Stimulated activated CD4-positive, alpha-beta T cell treated with anti-CD3 and anti-CD28 coated beads, Interleukin-4, amount 100 ng/mL, for 24 hours (primary cell): ENCODE results near the gene HDGFL2.

ENCODE experiments used
- DNase-seq: peaks from one replicate; pipeline ENCODE4 v3.0.0-alpha.2; 2020

Gene HDGFL2

DNA sequence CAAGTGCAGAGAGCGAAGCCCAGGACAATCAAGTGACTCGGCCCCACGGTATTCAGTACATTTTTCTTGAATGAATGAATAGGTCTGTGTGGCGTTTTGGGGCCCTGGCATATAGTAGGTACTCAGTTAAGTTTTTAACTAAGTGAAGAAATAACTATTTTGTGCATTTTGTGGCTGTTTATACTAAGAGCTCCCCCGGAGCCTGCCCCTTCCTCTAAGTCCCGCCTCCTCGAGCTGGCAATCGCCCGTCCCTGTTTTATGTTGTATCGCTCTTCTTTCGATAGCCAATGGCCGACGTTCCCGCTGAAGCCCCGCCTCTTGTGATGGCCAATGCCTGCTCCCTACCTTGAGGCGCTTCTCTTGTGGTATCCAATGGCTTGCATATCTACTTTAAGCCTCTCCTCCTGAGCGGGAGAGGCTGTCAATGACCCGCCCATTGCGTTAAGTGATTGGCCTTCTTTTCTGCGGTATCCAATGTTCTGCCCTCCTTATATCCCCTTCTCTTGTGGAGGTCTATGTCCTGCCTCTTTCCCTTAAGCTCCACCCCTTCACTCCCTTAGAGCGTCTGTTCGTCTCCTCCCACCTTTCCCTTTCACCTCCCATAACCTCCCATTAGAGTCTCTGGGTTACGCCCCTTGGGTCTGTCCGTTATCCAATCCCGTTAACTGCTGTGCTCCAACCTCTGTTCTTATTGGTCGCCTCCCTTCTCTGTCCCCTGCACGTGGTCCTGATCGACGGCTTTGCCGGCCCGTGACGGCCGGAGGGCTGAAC lies 509 bp upstream of the HDGFL2 start:
- DNase-seq: peak; percentile 98

DNA sequence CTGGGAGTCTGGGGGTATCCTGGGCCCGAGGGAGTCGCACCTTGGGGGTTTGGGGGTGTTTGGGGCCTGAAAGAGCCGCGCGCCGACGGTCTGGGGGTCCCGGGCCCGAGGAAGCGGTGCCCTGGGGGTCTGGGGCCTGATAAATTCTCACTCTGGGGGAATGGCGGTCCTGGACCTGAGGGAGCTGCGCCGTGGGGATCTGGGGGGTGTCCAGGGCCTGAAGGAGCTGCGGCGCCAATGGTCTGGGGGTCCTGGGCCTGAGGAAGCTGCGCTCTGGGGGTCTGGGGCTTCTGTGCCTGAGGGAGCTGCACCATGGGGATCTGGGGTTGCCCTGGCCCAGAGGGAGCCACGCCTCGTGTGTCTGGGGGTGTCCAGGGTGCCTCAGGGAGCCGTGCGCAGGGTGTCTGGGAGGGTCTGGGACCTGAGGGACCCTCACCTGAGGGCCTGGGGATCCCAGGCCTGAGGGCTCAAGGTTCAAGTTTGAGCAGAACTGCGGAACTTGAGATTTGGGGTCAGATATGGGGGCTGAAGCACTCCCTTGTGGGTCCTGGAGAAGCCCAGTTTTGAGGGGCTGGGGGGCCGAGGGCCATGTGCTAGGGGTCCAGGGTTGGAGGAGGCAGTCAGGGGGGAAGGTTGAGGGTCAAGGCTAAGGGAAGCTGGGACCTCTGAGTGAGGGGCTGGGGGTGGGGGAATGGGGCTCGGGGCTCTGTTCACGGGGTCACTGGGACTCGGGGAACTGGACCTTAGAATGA lies 1.1 kb downstream of the HDGFL2 start:
- no peak for DNase-seq

DNA sequence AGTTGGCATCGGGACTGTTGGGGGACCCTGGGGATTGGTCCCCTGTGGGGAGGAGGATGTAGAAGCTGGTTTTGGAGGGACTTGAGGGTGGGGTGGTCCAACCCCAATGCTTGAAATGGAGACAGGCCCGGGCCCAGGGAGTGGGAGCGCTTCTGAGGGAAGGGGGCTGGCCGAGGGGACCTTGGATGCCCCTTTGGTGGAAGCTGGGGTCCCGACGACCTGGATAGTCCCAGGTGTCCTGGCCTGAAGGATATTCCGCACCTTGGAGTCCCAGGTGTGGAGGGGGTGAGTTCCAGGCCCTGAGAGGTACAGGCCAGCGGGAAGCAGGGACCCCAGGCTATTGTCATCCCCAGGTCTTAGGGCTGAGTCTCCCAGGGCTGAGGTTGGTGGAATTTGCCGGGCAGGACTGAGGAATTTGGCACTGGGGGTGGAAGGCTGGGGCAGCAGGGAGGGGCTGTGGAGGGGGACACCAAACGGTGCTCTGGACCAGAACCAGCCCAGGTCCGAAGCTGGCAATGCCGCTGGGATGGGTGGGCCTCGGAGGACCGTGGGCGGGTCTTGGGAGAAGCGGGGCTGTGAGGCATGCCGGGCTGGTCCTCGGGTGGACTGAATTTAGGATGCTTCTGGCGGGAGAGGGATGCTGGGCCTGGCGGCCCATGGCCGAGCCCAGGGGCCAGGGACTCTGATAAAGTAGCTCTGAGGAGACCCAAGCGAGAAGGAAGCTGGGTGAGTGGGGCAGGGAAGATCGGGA lies 1.8 kb downstream of the HDGFL2 start:
- no peak for DNase-seq

DNA sequence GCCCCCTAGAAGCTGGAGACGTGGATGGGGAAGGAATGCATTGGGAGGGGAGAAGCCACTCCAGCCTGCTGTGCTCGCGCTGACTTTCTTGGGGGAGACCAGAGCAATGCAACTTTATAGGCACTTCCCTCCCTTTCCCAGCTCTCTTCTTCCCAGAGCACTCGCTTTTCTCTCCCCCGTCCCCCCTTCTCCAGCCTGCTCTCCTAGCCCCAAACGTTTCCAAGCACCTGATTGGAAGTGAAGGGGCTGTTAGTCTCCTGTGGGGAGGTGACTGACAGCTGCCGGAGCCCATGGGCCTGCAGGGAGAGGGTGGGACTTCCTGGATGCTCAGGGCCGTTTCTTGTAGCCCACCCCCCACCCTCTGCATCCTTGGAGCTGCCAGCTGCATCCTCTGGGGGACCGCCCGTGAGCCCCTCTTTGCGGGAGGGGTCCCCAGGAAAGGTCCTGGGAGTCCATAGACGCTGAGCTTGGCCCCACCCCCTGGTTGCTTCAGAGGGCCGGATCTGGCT lies 2.5 kb downstream of the HDGFL2 start:
- no peak for DNase-seq

DNA sequence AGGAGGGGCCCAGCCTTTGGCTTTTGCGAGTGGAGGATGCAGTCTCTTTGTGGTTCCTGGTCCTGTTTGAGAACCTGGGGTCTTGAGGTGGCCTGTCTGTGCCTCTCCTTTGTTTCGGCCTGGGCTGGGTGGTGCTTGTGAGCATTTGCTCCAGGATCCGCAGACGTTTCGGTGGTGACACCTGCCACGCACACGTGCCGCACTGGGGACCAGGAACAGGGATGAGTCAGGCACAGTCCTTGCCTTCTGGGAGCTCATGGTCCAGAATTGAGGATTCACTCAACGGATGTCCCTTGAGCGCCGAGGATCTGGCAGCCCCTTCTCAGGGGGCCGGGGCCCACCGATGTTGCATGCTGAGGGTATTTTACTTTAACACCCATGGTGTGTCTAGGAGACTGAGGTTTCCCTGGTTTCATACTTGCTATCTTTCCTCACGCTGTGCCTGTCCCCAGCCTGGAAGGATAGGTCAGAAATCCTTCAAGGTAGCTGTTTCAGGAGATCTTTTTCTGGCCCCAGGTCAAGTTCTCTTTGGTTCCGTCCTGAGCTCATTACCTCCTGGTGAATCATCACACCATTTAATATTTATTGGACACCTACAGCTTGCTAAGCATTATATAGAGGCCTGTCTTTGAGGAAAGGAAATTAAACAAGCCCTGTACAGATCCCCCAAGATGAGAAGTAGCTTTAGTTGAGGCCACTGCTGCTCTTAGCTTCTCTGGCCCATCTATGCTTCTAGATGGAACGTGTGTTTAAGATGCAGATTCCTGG lies 5.1 kb downstream of the HDGFL2 start:
- DNase-seq: no peak

DNA sequence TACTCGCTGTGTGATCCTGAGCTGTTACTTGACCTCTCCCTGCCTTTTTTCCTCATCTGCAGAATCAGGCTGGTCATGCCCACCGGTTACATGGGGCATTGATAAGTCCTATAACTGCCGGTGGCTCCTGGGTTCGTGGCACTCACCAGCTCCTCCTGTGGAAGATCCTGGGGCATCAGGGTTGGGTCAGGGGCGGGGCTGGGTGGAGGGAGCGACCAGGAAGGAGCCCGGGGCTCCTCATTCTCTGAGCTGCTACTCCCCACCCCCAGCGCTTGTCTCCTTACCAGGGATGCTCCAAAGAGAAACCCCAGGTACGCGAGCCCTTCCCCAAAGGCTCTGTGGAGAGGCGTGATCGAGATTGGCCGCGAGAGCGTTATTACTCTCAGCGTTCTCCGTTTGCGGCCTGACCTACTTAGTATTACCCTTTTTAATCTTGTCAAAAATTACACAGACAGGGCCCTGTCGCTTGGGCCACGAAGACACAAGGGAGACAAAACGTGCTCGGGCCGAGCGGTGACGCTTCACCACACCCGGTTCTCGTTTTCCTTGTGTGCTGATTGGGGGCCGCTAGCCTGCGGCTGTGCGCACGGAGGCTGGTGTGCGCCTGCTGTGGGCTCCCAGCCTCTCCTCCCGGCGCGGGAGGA lies 10.7 kb downstream of the HDGFL2 start:
- no peak for DNase-seq

DNA sequence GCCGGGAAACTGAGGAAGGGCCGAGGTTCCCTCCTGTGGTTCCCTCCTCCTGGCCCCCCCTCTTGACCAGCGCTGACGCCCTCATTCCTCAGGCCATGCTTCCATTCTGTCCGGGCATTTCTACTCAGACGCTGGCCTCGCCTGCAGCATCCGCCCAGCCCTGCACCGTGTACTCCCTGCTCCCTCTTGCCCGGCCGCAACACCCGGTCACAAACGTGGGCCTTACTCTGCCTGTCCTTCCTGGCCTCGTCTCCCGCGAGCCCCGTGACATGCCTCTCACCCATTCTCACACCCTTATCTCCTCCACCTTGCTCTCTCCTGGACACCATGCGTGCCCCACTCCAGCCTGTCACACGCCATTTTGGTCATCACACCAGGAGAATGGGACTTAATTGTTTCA lies 11.3 kb downstream of the HDGFL2 start:
- DNase-seq: no peak

DNA sequence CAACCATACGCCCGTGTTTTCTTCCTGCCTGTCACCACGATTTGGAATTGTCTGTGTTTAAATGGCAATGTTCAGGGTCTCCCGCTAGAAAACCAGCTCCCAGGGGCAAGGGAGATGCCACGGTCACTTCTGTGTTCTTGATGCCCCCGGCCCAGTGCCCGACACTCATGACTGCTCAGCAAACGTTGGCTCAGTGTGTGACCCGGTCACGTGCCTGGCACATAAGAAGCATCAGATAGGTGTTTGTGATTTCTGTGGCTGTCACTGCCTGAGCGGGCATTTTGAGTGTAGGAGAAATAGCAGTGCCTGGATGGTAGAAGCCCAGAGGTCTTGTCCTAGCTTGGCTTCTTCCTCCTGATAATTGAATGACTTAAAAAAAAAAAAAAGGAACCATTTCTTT lies 15.5 kb downstream of the HDGFL2 start:
- no peak for DNase-seq

DNA sequence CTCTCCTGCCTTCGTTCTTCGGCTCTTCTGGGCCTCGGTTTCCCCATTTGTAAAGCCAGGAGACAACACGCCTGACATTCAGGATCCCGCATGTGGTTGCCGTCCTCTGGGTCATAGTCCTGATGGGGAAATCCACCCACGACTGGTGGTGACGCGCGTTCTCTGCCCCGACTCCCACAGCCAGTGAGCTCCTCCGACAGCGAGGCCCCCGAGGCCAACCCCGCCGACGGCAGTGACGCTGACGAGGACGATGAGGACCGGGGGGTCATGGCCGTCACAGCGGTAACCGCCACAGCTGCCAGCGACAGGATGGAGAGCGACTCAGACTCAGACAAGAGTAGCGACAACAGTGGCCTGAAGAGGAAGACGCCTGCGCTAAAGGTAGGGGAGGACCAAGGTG lies 16.4 kb downstream of the HDGFL2 start:
- DNase-seq: no peak

DNA sequence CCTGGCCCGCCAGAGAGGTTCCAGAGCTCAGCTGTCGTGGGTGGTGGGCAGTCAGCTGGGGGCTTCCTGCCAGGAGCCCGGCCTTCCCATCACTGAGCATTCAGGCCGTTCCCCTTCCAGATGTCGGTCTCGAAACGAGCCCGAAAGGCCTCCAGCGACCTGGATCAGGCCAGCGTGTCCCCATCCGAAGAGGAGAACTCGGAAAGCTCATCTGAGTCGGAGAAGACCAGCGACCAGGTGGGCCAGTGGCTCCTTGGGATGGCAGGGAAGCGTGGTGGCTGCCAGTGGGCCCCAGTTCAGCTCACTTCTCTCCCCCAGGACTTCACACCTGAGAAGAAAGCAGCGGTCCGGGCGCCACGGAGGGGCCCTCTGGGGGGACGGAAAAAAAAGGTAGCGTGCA lies 19.3 kb downstream of the HDGFL2 start:
- no peak for DNase-seq

DNA sequence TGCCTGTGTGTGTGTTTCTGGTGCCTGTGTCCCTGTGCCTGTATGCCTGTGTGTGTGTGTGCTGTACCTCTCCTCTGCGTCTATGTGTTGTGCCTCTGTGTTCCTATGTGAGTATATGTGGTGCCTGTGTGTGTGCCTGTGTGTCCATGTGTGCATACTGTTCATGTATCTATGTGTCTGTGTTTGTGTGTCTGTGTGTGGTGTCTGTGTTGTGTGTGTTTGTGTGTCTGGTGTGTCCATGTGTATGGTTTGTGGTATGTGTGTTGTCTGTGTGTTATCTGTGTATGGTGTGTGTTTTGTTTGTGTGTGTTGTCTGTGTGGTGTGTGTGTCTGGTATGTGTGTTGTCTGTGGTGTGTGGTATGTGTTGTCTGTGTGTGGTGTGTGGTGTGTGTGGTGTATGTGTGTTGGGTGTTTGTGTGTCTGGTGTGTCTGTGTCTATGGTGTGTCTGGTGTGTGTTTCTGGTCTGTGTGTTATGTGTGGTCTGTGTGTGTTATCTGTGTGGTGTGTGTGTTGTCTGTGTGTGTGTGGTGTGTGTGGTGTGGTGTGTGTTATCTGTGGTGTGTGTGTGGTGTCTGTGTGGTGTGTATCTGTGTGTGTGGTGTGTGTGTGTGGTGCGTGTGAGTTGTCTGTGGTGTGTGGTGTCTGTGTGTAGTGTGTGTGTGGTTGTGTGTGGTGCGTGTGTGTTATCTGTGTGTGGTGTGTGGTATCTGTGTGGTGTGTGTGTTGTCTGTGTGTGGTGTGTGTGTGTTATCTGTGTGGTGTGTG lies 20.4 kb downstream of the HDGFL2 start:
- no peak for DNase-seq

DNA sequence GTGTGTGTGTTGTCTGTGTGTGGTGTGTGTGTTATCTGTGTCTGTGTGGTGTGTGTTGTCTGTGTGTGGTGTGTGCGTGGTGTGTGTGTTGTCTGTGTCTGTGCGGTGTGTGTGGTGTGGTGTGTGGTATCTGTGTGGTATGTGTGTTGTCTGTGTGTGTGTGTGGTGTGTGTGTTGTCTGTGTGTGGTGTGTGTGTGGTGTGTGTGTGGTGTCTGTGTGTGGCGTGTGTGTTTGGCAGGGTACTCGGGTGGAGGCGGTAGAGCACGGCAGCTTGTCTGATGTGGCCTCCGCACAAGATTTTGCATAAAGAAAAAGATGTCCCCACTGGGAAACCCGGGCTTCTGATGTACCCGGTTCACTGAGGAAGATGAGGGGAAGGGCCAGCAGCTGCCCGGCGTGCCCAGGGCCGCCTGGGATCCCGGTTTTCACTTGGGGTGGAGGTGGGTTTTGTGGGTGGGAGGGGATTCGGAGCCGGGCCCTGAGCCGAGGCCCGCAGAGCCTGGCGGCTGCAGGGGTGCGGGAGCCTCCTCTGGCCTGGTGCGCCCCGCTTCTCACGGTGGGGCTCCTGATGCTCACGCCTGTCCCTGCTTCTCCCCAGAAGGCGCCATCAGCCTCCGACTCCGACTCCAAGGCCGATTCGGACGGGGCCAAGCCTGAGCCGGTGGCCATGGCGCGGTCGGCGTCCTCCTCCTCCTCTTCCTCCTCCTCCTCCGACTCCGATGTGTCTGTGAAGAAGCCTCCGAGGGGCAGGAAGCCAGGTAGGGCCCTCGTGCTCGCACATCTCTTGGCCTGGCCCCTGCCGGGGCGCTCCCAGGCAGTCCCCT lies 21.2 kb downstream of the HDGFL2 start:
- no peak for DNase-seq

DNA sequence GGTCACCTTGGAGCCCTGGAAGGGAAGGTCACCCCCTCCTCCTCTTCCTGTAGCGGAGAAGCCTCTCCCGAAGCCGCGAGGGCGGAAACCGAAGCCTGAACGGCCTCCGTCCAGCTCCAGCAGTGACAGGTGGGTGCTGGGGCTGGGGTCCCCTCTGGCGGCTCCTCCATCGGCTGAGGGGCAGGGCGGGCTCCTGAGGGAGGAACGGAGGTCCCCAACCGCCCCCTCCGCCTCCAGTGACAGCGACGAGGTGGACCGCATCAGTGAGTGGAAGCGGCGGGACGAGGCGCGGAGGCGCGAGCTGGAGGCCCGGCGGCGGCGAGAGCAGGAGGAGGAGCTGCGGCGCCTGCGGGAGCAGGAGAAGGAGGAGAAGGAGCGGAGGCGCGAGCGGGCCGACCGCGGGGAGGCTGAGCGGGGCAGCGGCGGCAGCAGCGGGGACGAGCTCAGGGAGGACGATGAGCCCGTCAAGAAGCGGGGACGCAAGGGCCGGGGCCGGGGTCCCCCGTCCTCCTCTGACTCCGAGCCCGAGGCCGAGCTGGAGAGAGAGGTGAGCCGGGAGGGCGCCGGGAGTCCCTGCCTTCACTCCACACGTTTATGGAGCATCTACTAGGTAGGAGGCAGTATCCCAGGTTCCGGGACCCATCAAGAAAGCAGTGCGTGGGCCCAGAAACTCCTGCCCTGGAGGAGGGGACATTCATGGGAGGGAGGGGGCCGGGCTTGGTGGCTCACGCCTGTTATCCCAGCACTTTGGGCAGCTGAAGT lies 22.0 kb downstream of the HDGFL2 start:
- DNase-seq: no peak

DNA sequence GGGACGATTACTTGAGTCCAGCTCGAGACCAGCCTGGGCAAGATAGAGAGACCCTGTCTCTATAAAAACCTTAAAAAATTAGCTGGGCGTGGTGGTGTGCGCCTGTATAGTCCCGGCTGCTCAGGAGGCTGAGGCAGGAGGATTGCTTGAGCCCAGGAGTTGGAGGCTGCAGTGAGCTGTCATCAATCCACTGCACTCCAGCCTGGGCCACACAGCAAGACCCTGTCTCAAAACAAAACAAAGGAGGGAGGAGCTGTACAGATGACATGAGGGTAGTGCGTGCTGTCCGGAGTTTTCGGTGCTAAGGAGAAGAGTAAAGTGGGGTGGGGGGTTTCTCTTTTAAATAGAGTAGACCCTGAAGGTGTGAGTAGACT lies 22.6 kb downstream of the HDGFL2 start:
- DNase-seq: no peak

DNA sequence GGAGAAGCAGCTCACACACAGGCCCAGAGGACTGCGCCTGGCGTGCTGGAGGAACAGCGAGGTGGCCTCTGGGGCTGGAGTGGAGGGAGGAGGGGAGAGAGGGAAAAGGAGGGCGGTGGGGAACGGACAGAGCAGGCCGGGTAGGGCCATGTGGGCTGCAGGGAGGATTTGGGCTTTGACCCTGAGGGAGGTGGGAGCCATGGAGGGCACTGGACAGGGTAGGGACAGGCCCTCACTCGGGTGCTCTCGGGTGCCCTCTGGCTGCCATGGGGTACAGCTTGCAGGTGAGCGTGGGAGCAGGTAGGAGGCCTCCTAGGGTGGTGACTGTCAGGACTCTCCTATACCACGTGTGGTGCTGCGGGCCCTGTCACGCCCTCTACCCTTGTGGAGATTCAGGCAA lies 23.4 kb downstream of the HDGFL2 start:
- no peak for DNase-seq

DNA sequence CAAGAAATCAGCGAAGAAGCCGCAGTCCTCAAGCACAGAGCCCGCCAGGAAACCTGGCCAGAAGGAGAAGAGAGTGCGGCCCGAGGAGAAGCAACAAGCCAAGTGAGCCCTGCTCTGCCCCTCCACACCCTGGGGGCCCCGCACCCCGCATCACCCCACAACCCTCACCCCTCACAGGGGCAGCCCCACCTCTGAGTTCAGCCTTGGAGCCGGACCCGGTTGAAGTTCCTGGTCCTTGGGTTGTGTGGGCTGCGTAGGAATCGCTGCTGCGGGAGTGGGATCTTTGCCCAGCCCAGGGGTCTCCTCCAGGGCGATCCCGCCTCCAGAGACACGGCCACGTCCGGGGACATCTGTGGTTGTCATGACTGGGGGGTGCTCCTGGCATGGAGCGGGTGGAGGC lies 24.2 kb downstream of the HDGFL2 start:
- DNase-seq: no peak

DNA sequence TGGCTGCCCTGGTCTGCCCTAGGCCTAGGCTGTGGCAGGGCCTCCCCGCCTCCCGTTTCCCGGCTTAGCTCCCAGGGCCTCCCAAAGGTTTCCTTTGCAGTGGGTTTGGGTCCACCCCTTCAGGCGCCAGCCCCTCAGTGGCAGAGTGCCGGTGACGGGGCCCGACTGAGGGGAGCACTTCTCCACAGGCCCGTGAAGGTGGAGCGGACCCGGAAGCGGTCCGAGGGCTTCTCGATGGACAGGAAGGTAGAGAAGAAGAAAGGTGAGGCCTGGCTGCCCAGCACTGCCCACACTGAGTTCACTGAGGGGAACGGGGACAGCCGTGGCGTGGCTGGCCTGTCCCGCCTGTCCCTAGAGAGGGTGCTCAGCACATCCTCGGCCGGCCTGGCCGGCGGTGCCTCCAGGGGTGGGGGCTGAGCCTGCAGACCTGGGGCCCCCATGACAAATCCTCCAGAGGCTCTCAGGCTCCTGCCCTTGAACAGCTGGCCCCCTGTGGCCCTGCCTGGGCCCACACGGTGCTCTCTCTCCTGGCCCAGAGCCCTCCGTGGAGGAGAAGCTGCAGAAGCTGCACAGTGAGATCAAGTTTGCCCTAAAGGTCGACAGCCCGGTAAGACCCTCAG lies 25.8 kb downstream of the HDGFL2 start:
- no peak for DNase-seq

DNA sequence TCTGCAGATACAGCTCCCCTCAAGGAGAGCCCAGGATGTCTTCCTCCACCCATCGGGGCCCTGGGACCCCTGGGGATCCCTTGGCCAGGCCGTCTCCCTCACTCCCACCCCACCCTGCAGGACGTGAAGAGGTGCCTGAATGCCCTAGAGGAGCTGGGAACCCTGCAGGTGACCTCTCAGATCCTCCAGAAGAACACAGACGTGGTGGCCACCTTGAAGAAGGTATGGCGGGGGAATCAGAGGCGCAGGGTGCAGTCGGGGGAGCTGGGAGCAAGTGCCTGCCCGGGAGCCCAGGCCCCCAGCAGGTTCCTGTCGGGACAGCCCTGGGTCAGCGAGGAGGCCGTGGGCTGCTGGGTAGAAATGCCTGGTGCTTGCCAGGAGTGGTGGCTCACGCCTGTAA lies 26.6 kb downstream of the HDGFL2 start:
- DNase-seq: no peak

DNA sequence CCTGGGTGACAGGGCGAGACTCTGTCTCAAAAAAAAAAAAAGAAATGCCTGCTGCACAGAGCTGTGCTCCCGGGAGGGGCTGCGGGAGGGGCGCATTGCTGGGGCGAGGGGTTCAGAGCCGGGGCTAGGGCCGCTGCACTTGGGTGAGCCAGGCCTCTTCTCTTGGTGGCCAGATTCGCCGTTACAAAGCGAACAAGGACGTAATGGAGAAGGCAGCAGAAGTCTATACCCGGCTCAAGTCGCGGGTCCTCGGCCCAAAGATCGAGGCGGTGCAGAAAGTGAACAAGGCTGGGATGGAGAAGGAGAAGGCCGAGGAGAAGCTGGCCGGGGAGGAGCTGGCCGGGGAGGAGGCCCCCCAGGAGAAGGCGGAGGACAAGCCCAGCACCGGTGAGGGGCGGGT lies 27.2 kb downstream of the HDGFL2 start:
- DNase-seq: no peak
